ENCODE results near the gene HJV. TPM values are rescaled to one million over a fixed set of nuclear protein-coding genes. Genes with fewer than 3 reads are reported as not detected.
"Not testable (repeated sequence)": the region's sequence is repeated elsewhere in the genome, so short reads cannot be mapped to it uniquely, and the experiment has no call there.

Gene HJV, protein sequence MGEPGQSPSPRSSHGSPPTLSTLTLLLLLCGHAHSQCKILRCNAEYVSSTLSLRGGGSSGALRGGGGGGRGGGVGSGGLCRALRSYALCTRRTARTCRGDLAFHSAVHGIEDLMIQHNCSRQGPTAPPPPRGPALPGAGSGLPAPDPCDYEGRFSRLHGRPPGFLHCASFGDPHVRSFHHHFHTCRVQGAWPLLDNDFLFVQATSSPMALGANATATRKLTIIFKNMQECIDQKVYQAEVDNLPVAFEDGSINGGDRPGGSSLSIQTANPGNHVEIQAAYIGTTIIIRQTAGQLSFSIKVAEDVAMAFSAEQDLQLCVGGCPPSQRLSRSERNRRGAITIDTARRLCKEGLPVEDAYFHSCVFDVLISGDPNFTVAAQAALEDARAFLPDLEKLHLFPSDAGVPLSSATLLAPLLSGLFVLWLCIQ
- polyA plus RNA-seq (2013) = not detected

DNA sequence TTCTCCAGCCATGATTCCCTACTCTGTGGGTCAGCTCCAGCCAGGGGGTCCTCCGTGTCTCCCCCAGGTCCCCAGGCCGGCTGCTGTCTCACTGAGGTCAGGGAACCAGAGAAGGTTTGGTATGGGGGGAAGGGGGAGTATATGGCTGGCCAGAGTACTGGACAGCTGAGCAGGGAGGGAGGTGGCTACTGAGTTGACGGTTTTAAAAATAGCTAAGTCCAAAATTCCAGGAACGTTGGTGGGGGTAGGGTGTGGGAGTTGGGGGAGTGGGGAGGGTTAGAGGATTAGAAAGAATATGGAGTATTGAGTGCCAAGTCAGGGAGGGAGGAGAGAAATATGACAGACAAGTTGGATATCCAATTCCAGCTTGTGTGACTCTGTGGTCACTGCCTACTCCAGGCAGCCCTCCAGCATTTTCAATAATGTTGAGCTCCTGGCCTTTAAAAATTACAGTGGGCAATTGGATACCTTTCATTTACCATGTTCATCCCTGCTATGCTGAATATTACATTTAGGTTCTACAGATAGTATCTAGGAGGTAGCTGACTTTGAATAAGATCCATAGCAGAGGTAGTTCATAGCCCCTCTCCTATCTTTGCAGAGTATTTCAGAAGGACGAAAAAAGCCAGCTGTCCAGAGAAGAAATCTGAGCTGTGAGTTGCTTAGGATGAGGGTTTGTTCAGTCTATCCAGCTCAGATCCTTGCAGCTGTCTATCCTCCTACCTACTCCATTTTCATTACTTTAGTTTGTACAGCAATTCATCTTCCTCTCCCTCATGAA lies at the start of gene HJV:
HJV (minus strand) TSS at position 114 of the 781 bp plus-strand sequence. CDS start 1,504 bp downstream, outside the sequence.
- no peak within 1 kb of the TSS for H3K4me3 ChIP-seq (ENCODE audit: control insufficient read depth in 1 of 7, extremely low read depth in 1 of 7, insufficient read depth in 4 of 7, low read depth in 2 of 7, low read length in 6 of 7)
- CTCF ChIA-PET = interaction anchor here (1.1 to 4.5 kb wide), 9 partner anchors 9 to 176 kb away, joined by 3 to 17 read pairs (median 4); partner anchors contain the start of genes NUDT17, PEX11B and RBM8A
- DNase-seq = no peak
- no peaks in the 10 kb centered on the region for H3K9me3 ChIP-seq (ENCODE audit: control extremely low read depth in 1 of 5, control insufficient read depth in 4 of 5, insufficient read depth in 2 of 5, low read depth in 1 of 5, low read length in 4 of 5)
- H3K27ac ChIP-seq (ENCODE audit: insufficient read depth in 1 of 2, low read depth in 1 of 2, low read length in 2 of 2, poor library complexity in 1 of 2, severe bottlenecking in 2 of 2) = peak within 1 kb of the TSS in 1 of 2 experiments; percentile 4
- WGBS (ENCODE audit: insufficient coverage) = no CpG with 5 or more reads among the region's 5 CpGs
- no peaks in the 10 kb centered on the region for H3K36me3 ChIP-seq (ENCODE audit: control insufficient read depth in 4 of 4, insufficient read depth in 4 of 4, low read length in 3 of 4)
- peaks cover 0 to 12% (median 10%) of the 10 kb centered on the region in 4 experiments for H3K4me1 ChIP-seq (ENCODE audit: control extremely low read depth in 1 of 4, control insufficient read depth in 4 of 4, insufficient read depth in 4 of 4, low read length in 3 of 4)
- peaks cover 4 to 39% (median 26%) of the 10 kb centered on the region in 5 experiments for H3K27me3 ChIP-seq (replicated peaks in 2 of 5; ENCODE audit: control insufficient read depth in 4 of 5, insufficient read depth in 5 of 5, low read length in 4 of 5)
- POLR2A ChIA-PET = no interaction called here

DNA sequence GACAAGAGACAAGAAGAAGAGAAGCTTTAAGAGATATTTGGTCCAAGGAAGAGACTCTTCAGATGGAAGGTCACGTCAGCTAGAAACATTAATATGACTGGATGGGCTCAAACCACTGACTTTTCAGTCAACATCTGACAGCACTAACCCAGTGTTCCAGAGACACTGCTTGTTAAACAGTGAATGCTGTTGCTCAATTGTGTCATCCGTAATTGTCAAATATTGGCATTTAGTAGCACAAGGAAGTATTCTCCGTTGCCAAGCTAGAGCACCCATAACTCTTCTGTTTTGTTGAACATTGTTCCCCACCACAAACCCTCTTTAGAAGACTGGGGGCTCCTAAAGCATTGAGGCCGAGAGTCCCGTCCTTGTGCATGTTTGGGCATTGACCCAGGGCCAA lies 37.6 kb upstream of the HJV start:
- H3K4me3 ChIP-seq (ENCODE audit: control insufficient read depth in 1 of 7, extremely low read depth in 1 of 7, insufficient read depth in 4 of 7, low read depth in 2 of 7, low read length in 6 of 7); H3K36me3 ChIP-seq (ENCODE audit: control insufficient read depth in 4 of 4, insufficient read depth in 4 of 4, low read length in 3 of 4); H3K9me3 ChIP-seq (ENCODE audit: control extremely low read depth in 1 of 5, control insufficient read depth in 4 of 5, insufficient read depth in 2 of 5, low read depth in 1 of 5, low read length in 4 of 5); H3K27ac ChIP-seq (ENCODE audit: insufficient read depth in 1 of 2, low read depth in 1 of 2, low read length in 2 of 2, poor library complexity in 1 of 2, severe bottlenecking in 2 of 2); H3K4me1 ChIP-seq (ENCODE audit: control extremely low read depth in 1 of 4, control insufficient read depth in 4 of 4, insufficient read depth in 4 of 4, low read length in 3 of 4); POLR2A ChIA-PET; DNase-seq; H3K27me3 ChIP-seq (replicated peaks in 2 of 5; ENCODE audit: control insufficient read depth in 4 of 5, insufficient read depth in 5 of 5, low read length in 4 of 5); CTCF ChIA-PET: not testable (repeated sequence)
- no CpG with 5 or more reads among the region's 5 CpGs for WGBS (ENCODE audit: insufficient coverage)

DNA sequence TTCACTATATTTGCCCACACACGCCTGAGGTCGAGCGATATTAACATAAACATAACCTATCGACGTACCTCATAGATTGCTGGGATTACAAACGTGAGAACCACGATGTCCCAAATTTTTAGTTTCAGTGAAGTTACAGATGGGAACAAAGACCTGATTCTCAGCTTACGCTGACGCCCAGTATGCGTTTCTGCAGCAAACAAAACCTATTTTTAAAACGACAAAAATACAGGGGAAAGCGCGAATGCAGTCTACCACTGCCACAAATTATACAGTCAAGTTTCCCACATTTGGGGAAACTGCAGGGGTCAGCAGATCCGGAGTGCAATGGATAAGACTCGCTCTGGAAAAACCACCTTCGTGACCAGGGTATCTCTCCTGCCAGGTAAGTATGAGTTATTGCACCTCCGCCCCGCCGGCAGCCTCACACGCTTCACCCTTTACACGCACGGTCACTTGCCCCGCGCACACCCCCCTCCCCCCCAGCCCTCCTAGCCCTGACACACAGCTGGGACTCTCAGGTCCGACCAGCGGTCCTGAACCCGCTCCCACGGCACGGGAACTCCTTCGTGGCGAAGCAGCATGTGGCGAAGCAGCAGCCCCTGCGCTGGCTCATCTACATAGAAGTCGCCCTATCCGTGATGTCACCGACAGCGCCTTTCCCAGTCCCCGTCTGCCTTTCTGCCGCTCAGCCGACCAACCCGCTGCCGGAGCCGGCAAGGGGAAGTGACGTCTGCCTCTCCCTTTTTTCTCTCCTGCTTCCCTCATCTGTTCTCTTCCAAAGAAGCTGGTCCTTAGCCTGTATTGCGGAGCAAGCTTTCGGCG lies 30.5 kb upstream of the HJV start:
- H3K36me3 ChIP-seq (ENCODE audit: control insufficient read depth in 4 of 4, insufficient read depth in 4 of 4, low read length in 3 of 4); H3K4me1 ChIP-seq (ENCODE audit: control extremely low read depth in 1 of 4, control insufficient read depth in 4 of 4, insufficient read depth in 4 of 4, low read length in 3 of 4); H3K9me3 ChIP-seq (ENCODE audit: control extremely low read depth in 1 of 5, control insufficient read depth in 4 of 5, insufficient read depth in 2 of 5, low read depth in 1 of 5, low read length in 4 of 5); H3K27me3 ChIP-seq (replicated peaks in 2 of 5; ENCODE audit: control insufficient read depth in 4 of 5, insufficient read depth in 5 of 5, low read length in 4 of 5): not testable (repeated sequence)
- peak; percentile 88 to 94 (median 92) for DNase-seq
- Histone ChIP-seq H3K4me3 (ENCODE audit: control insufficient read depth in 1 of 7, extremely low read depth in 1 of 7, insufficient read depth in 4 of 7, low read depth in 2 of 7, low read length in 6 of 7) (peak overlapping the region; percentile 4 to 78 (median 54)), H3K27ac (ENCODE audit: insufficient read depth in 1 of 2, low read depth in 1 of 2, low read length in 2 of 2, poor library complexity in 1 of 2, severe bottlenecking in 2 of 2) (peak overlapping the region; percentile 90 to 97)
- ChIA-PET POLR2A (interaction anchor here (0.8 to 4.5 kb wide), 5 partner anchors 9 to 94 kb away, joined by 4 to 54 read pairs (median 5); partner anchors contain the start of gene LIX1L), CTCF (interaction anchor here (5.2 kb wide), 1 partner anchor 14 kb away, joined by 39 read pairs; no protein-coding TSS in a partner anchor)
- WGBS (ENCODE audit: insufficient coverage) = 17% methylated on average over 22 of the region's 47 CpGs

DNA sequence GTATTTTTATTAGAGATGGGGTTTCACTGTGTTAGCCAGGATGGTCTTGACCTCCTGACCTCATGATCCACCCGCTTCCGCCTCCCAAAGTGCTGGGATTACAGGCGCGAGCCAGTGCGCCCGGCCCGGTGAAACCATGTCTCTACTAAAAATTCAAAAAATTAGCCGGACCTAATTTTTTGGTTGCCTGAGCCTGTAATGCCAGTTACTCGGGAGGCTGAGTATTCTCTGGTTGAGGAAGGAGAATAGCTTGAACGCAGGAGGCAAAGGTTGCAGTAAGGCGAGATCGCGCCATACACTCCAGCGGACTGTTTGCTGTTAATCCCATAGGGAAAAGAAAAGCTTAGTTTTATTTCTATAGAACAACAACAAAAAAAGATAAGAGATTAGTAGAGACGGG lies 29.9 kb upstream of the HJV start:
- ChIA-PET POLR2A (interaction anchor here (0.8 to 4.5 kb wide), 5 partner anchors 8 to 93 kb away, joined by 4 to 54 read pairs (median 5); partner anchors contain the start of gene LIX1L), CTCF (interaction anchor here (5.2 kb wide), 1 partner anchor 13 kb away, joined by 39 read pairs; no protein-coding TSS in a partner anchor)
- peak overlapping the region; percentile 90 to 97 for H3K27ac ChIP-seq (ENCODE audit: insufficient read depth in 1 of 2, low read depth in 1 of 2, low read length in 2 of 2, poor library complexity in 1 of 2, severe bottlenecking in 2 of 2)
- no peaks in the 10 kb centered on the region for H3K27me3 ChIP-seq (replicated peaks in 2 of 5; ENCODE audit: control insufficient read depth in 4 of 5, insufficient read depth in 5 of 5, low read length in 4 of 5)
- H3K4me3 ChIP-seq (ENCODE audit: control insufficient read depth in 1 of 7, extremely low read depth in 1 of 7, insufficient read depth in 4 of 7, low read depth in 2 of 7, low read length in 6 of 7) = peak overlapping the region in 5 of 7 experiments; percentile 21 to 78 (median 54)
- 75% methylated on average over 10 of the region's 15 CpGs for WGBS (ENCODE audit: insufficient coverage)
- DNase-seq = no peak
- no peaks in the 10 kb centered on the region for H3K9me3 ChIP-seq (ENCODE audit: control extremely low read depth in 1 of 5, control insufficient read depth in 4 of 5, insufficient read depth in 2 of 5, low read depth in 1 of 5, low read length in 4 of 5)
- H3K36me3 ChIP-seq (ENCODE audit: control insufficient read depth in 4 of 4, insufficient read depth in 4 of 4, low read length in 3 of 4) = no peaks in the 10 kb centered on the region
- H3K4me1 ChIP-seq (ENCODE audit: control extremely low read depth in 1 of 4, control insufficient read depth in 4 of 4, insufficient read depth in 4 of 4, low read length in 3 of 4) = peaks cover 0 to 6% (median 3%) of the 10 kb centered on the region in 4 experiments

DNA sequence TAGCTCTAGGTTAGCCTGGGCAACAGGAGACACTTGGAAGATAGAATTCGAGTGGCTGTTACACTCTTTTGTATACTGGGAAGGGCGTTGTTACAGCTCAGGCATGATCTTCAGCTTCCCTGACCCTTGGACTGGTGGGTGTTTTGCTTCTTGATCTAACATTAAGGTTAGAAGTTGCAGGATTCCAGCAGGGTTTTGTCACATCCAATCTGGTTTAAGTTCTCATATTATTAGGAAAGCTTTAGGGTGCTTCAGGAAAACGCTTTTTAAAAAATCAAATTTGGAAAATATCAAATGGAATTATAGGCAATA lies 29.1 kb upstream of the HJV start:
- 94% methylated on average over 2 of the region's 3 CpGs for WGBS (ENCODE audit: insufficient coverage)
- DNase-seq; H3K9me3 ChIP-seq (ENCODE audit: control extremely low read depth in 1 of 5, control insufficient read depth in 4 of 5, insufficient read depth in 2 of 5, low read depth in 1 of 5, low read length in 4 of 5); H3K4me1 ChIP-seq (ENCODE audit: control extremely low read depth in 1 of 4, control insufficient read depth in 4 of 4, insufficient read depth in 4 of 4, low read length in 3 of 4); H3K4me3 ChIP-seq (ENCODE audit: control insufficient read depth in 1 of 7, extremely low read depth in 1 of 7, insufficient read depth in 4 of 7, low read depth in 2 of 7, low read length in 6 of 7); H3K27me3 ChIP-seq (replicated peaks in 2 of 5; ENCODE audit: control insufficient read depth in 4 of 5, insufficient read depth in 5 of 5, low read length in 4 of 5); H3K36me3 ChIP-seq (ENCODE audit: control insufficient read depth in 4 of 4, insufficient read depth in 4 of 4, low read length in 3 of 4); H3K27ac ChIP-seq (ENCODE audit: insufficient read depth in 1 of 2, low read depth in 1 of 2, low read length in 2 of 2, poor library complexity in 1 of 2, severe bottlenecking in 2 of 2): not testable (repeated sequence)
- ChIA-PET POLR2A (interaction anchor here (1.3 to 4.5 kb wide), 2 partner anchors 13 to 93 kb away, joined by 6 to 54 read pairs; partner anchors contain the start of gene LIX1L), CTCF (interaction anchor here (5.2 kb wide), 1 partner anchor 12 kb away, joined by 39 read pairs; no protein-coding TSS in a partner anchor)

DNA sequence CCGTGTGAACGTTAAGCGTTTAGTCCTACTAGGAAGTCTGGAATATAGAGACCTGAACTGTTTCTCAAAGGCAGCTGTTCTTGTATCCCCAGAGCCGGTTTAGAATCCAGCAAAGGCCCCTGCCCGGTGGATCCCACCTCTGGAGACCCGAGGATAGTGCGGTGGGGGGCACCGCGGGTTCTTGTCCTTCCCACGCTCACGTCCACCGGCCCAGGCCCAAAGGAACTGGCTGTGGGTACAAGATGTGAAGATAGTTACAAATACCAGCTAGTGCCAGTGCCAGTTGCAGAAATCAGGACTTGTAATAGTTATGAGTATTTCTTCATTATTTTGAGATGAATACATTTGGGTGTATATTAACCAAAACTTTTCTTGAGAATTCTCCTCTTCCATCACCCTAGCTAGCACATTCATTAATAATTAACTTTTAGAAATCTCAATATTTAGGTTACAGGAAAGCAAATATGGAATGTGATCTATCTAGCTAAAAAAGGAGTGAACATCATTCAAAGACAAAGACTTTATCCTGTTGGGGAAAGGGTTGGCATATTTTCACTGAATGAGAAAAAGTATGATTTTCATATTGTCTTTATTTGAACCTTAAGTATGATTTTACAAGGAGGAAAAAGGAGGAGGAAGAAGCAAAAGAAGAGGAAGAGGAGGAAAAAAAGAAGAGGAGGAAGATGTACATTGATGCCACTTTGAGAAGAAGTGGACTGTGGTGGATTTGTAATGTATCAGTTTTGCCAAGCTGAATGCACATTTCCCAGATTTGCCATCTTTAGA lies 28.5 kb upstream of the HJV start:
- not testable (repeated sequence) for H3K4me3 ChIP-seq (ENCODE audit: control insufficient read depth in 1 of 7, extremely low read depth in 1 of 7, insufficient read depth in 4 of 7, low read depth in 2 of 7, low read length in 6 of 7); H3K27ac ChIP-seq (ENCODE audit: insufficient read depth in 1 of 2, low read depth in 1 of 2, low read length in 2 of 2, poor library complexity in 1 of 2, severe bottlenecking in 2 of 2); DNase-seq; H3K36me3 ChIP-seq (ENCODE audit: control insufficient read depth in 4 of 4, insufficient read depth in 4 of 4, low read length in 3 of 4); H3K4me1 ChIP-seq (ENCODE audit: control extremely low read depth in 1 of 4, control insufficient read depth in 4 of 4, insufficient read depth in 4 of 4, low read length in 3 of 4); H3K27me3 ChIP-seq (replicated peaks in 2 of 5; ENCODE audit: control insufficient read depth in 4 of 5, insufficient read depth in 5 of 5, low read length in 4 of 5); H3K9me3 ChIP-seq (ENCODE audit: control extremely low read depth in 1 of 5, control insufficient read depth in 4 of 5, insufficient read depth in 2 of 5, low read depth in 1 of 5, low read length in 4 of 5)
- ChIA-PET CTCF (interaction anchor here (5.2 kb wide), 1 partner anchor 12 kb away, joined by 39 read pairs; no protein-coding TSS in a partner anchor), POLR2A (interaction anchor here (4.5 kb wide), 1 partner anchor 13 kb away, joined by 54 read pairs; no protein-coding TSS in a partner anchor)
- WGBS (ENCODE audit: insufficient coverage) = 96% methylated on average over 8 of the region's 12 CpGs
